ENCODE measurements around the gene GADD45G.

The GADD45G gene, protein sequence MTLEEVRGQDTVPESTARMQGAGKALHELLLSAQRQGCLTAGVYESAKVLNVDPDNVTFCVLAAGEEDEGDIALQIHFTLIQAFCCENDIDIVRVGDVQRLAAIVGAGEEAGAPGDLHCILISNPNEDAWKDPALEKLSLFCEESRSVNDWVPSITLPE

DNA sequence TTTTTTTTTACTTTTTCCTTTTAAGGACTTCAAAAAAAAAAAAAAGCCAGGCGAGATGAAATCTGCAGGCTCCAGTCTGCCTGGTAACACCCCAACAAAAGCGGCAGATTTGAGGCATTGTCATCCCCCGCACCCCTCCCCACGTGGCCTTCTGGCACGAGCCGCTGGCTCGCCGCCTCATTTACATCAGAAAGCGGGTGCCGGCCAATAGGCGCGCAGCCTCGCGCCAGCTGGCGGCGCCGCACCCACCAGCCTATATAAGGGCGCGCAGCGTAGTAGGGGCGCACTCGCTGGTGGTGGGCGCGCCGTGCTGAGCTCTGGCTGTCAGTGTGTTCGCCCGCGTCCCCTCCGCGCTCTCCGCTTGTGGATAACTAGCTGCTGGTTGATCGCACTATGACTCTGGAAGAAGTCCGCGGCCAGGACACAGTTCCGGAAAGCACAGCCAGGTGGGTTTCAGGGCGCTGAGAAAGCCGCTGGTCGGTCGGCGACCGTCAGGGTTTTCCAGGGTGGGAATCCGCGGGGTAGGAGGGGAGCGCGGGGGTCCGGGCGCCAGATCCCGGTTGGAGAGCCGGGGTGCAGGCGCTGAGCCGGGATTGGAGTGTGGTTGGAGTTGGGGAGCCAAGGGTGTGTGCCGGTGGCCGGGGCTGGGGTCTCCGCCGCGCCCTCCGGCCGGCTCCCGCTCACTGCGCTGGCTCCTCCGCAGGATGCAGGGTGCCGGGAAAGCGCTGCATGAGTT is at the start of gene GADD45G:
TSS of gene GADD45G (plus strand) at position 284 of the 736 bp plus-strand sequence. CDS start at position 394, 110 bp downstream.
- peak; percentile 91 for DNase-seq

DNA sequence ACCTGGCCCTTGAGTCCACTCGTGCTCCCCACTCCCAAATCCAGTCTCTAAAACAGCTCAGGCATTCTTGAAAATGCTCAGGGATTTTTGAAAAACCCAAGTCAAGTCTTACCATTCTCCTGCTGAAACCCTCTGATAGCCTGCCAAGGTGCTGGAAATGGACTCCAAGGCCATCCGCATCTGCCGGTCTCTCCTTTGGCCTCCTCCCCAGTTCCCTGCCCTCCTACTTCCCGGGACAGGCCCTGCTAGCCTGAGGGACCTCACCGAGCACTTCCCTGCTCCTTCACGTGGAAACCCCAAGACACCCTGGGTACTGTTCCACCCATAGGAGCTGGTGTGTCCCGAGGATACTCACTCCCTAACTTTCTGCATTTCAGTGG is 49.8 kb upstream of the GADD45G start:
- no peak for DNase-seq

DNA sequence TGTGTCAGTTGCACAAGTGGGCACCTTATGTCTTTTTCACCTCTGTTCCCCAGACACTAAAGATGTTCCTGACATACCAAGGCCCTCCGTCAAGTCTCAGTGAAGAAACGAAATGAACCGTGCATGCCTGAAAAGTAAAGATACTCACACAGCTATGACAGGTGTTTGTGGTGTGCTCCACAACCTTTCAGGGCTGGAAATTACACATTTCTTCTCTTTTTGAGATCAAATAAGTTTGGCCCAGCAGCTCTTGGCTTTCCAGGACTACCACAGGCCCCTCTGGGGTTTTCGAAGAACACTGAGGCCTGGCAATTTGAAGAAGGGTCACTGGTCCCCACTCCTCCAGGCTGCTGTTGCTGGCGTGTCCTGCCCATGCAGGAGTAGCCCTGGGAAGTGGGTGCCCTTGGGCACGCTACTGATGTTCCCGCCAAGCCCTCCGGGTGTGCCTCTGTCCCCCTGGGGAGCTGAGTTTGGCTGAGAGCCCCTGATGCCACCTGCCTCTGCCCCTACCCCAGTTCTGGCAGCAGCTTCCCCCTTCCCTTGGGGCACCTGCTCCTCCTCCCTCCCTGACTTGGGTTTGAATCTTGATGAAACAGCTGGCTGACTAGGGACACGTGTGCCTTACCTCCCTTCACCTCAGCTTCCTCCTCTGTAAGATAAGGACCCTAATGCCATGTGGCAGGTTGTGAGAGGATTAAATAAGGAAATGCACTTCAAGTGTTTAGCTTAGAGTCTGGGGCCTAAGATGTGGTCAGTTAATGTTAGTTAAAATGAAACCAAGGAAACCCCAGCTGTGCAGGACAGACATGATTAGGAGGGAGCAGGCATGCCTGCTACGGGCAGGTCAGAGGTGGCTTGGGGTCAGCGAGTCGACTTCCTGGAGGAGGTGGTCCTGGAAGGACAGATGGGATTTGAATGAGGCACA is 49.1 kb upstream of the GADD45G start:
- DNase-seq = no peak

DNA sequence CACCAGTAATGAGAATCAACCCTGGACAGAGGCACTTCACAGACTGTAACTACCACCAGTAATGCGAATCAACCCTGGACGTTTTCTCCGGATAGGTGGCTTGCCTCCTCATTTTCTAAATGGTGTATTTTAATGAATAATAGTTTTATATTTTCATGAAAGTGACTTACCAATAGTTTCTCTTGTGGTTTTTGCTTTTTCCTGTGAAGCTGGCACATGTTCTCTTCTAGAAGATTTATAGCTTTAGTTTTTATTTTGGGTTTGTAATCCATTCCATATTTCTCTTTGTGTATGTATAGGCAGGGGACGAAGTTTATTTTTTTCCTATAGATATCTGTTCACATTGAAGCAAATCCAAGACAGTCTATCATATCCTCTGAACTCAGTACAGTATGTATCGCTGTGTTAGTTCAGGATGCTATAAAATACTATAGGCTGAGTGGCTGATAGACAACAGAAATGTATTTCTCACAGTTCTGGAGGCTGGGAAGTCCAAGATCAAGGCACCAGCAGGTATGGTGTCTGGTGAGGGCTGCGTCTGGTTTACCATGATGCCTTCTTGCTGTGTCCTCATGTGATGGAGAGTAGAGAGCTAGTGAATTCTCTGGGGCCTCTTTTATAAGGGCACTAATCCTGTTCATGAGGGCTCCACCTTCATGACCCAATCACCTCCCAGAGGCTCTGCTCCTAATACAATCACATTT is 46.5 kb upstream of the GADD45G start:
- no peak for DNase-seq

DNA sequence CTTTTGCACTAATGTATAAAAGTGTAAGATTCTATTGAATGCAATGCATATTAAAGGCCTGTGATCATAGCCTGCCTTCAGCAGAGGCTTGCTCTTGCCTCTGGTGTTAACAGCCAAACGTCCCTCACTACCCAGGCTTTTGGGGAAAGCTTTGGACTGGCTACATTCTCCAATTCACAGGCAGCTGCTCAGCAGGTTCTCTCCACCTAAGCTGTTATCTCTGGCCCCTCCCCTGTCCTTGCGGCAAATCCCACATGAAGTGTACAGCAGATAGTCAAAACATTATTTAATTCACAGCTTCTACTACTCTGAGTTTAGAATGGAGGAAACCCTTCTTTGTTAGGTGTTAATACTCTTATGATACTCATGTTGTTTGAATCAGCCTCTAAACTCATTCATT is 45.9 kb upstream of the GADD45G start:
- DNase-seq = no peak

DNA sequence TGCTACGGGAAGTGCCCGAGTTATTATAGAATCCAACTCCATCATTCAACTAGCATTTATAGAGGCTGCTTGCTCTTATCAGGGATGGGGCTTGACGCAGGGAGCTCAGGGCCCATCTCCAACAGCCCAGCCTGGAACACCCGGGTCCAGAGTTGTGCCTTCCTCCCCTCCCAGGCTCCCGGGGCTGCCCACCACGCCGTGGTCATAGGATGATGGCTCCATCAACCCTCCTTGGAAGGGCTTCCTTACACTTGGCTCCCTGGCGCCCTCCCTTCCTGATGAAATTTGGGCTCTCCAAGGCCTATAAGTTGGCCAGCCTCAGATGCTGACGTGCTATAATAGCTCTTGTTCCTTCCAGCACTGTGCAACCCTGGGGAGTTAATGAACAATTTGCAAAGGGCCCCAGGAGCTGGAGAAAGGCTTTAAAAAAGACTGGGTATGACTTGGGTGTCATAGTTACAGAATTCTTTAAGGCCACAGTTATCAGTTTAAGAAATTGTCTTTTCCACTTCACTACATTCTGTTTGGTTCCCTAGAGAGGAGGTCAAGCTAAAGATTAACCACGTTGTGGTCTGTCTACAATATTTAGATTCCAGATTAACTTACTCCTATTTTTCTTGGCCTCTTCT is 42.5 kb upstream of the GADD45G start:
- no peak for DNase-seq

DNA sequence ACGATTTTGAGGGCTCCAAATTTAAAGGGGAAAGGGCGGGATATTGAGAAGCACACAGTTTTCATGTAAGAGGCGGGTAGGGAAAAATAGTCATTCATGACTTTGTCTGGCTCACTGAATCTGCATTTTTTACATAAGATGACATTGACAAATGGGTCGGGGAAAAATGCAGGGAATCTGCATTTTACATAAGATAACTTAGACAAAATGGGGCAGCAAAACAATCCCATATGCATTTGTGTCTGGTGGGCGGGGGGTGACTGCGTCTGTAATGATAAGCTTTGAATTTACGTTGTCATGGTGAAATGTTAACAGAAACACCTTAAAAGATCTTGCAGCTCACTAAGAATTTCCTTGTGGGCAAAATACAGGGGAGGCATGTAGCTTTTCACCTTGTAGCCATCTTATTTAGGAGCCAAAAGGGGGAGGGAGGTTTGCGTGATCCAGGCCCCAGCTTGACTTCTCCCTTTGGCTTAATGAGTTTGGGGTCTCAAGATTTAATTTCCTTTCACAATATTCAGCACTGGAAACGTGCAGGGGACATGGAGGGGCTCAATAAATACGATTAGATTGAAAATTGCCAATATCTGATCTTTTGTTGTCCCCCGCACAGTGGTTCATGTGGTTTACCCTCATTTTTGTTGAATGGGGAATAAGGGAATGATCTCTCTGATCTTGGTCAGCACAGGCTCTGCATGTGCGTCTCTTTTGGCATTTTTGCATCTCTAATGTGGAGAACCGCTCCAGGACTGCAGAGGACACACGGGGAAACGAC is 41.1 kb upstream of the GADD45G start:
- no peak for DNase-seq

DNA sequence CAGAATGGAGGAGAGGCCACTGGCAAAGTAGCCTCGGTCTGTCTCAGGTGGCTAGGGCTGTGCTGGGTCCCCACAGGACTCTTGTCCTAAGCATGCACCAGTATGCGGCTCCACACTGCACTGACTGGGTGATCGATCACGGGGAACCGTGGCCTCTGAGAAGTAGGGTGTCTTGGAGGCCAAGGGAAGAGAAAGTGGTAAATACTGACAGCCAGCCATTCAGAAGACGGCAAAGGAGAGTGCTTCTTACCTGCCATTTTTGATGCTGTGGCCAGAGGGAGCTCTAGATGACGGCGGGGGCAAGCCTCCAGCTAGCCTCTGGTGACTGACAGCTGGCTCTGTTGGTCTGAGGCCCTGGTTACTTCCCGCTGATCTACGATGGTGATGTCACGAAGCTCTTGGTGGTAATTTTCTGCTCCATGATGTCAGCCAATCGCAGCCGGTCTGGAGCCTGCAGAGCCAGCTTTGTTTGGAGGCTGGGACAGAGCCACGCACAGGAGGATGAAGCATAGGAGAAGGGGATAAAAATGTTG is 40.4 kb upstream of the GADD45G start:
- no peak for DNase-seq

DNA sequence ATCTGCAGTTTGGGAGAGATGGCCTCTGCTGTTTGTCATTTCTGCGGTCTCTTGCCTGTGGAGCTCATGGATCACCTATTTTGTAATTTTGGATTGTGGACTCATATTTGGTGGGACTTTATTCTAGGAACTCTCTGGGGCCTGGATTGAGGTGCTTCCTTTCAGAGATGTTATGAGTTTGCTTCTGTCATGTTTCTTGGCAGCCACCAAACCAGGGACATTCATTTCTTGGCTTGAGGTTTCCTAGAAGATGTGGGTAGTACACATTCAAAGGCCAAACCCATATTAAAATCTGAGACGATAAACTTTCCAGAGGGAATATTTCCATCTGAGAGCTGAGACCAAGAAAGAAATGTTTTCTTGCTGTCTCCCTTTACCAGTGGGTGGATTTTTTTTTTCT is 37.2 kb upstream of the GADD45G start:
- no peak for DNase-seq

DNA sequence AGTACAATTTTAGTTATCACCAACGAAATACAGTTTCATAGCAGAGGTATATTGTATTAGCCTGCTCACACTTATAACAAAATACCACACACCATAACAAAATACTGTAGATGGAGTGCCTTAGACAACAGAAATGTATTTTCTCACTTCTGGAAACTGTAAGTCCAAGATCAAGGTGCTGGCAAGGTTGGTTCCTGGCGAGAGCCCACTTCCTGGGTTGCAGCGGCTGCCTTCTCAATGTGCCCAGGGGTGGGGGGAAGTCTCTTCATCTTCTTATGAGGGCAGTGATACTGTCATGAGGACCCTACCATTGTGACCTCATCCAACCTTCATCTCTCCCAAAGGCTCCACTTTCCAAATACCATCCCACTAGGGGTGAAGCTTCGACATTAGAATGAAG is 30.5 kb upstream of the GADD45G start:
- no peak for DNase-seq

DNA sequence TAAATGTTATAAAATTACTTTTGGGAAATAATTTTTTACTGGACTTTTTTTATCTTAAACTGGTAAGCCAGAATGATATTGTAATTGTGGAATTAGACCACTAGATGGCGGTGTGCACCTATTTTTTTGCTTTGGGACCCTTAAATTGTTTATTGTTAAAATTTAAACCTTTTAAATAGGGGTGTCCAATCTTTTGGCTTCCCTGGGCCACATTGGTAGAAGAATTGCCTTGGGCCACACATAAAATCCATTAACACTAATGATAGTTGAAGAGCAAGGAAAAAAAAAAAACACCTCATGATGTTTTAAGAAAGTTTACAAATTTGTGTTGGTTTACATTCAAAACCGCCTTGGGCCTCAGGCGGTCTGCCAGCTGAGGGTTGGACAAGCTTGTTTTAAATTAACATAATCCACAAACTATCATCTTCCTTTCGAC is 28.4 kb upstream of the GADD45G start:
- no peak for DNase-seq

DNA sequence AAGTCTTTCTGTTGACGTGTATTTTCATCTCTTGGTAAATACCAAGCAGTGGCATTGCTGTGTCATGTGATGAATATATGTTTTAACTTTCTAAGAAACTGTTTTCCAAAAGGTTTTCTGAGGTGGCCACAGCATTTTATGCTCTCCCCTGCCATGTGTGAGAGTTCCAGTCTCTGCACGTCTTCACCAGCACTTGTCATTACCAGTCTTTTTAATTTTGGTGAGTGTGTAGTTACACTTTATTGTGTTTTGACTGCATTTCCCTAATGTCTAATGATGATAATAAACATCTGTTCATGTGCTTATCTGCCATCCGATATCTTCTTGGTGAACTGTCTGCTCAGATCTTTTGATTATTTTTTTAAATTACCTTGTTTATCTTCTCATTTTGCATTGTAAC is 27.4 kb upstream of the GADD45G start:
- DNase-seq = no peak

DNA sequence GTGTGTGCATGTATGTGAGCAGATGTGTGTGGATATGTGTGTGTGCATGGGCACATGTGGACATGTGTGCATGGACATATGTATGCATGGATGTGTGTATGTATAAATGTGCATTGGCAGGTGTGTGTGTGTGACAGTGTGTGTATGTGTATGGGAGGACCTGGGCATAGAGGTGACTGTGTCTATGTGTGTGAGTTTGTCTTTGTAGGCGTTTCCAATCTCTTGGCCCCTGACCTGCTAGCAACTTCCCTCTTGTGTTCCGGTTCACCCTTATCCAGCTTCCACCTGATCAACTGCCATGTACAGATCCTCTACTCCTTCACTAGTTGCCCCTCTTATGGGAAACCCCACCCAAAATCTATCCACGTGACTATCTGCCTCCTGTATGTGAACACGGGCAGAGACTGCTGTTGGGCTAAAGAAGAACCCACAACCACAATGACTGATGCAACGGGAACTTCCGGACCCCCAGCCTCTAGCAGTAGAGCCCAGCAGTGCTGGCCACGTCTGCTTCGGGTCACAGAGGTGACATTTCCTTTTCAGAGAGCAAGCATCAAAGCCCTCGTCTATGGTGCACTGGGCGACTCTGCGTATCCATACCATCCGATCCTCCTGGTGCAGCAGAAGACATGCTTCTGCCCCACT is 24.9 kb upstream of the GADD45G start:
- DNase-seq = peak; percentile 19

DNA sequence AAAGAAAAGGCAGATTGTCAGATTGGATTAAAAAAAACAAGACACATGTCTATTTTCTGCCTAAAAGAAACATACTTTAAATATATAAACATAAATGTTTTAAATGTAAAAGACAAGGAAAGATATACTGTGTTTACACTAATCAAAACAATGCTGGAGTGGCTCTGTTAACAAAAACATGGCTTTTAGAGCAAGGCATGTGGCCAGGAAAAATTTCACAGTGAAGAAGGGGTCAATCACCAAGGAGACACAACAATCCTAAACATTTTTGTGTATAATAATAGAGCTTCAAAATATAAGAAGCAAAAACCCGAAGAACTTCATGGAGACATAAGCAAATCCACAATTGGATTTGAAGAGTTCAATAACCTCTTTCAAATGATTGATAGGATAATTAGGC is 18.5 kb upstream of the GADD45G start:
- DNase-seq = no peak

DNA sequence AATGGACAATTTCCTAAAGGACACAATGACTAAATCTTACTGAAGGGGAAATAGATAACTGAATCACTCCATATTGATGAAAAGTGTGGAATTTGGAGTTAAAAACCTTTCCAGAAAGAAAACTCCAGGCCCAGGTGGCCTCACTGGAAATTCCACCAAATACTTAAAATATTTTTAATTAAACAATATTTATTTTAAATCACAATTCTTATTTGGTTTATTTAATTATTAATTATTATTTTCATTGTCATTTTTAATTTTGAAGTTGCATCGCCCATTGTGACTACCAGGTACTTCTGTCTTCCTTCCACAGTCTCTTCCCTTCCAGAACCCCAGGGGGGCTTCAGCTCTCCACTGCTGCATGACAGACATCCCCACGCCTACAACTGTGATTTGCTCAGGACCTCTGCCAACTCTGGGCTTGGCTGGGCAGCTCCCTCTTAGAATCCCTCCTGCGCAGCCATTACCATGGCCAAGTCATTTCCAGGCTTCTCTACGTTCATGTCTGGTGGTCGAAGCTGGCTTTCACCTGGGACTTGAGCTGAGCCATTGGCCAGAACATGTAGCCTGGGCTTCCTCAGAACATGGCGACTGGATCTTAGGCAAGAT is 16.4 kb upstream of the GADD45G start:
- DNase-seq = no peak

DNA sequence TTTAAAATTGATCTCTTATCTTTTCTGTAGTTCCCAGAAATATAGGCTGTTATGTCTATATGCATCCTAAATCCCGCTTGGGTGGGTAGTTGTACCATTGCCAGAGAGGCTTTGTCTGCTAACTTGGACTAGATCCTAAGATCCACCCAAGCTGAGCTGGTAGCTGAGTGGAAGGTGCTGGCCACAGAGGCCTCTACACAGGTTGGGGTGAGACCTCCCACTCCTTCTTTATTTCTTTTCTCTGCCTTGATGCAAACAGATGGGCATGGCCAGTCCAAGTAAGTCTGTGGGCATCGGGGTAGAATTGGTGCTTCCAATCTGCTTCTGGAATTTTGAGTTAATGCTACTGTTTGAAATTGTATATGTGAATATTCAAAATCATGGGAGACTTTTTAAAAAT is 14.4 kb upstream of the GADD45G start:
- DNase-seq = no peak

DNA sequence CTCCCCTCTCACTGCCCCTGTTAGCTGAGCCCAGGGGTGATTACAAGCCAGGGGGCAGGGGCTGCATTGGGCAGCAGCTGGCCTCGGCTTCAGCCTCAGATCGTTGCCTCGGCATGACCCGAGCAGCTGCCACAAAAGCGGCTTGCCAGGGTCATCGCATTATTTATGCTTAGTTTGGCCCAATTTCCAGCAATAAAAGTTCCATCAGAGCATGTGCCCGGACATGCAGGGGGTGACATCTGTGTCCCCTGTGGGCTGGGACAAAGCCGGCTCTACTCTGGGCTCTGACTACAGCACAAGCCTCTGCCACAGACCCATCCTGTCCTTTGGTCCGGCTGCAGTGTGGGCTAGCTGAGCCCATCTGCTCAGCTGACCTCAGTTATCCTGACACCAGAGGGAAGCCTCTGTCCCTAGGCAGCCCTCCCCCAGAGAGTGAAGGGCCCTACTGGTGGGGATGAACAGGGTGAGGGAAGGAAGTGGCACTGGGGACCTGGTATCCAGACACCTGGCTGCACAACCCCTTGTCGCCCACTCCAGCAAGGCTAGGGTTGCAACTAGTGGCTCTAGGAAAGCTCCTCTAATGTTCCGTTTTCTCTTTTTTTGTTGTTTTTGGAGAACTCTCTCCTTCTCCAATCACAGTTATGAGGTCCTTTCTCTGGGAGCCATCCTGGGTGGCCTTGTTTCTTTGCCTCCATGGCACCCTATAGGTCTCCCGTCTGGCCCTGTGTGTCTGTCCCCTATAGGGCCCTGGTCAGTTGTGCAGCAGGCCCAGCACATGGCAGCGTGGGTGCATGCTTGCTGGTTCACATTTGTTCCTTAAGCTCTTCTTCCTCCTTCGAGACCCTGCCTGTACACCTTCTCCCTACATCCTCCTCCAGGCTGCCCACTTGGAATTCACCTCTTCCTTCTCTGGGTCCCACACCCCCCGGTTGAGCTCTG is 13.3 kb upstream of the GADD45G start:
- DNase-seq = no peak

DNA sequence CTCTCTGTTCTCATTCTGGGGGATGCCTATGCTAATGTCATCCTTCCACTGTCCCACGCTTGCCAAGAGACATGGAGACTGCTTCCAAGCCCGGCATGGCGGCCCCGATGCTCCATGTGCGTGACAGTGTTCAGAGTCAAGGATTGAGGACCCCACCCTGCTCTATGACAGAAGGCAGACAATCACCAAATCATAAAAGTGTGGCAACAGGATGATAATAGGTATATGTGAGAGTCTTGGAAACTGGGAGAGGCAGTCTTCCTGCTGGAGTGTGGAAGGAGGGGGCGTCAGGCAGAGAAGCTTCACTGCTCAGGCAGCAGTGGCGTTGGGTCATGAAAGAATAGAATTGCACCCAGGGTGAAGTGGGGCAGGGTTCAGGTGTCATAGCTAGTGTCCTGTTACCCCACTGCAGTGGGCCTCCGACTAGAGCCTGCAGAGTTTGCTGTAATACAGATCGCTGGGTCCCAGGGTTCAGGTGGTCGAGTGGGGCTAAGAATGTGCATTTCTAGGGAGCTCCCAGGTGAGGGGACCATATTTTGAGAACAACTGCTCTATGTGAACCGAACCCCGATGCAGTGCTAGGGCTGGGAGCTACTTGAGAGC is 12.5 kb upstream of the GADD45G start:
- no peak for DNase-seq

Measured in stimulated activated CD4-positive, alpha-beta T cell treated with anti-CD3 and anti-CD28 coated beads, Interleukin-15, amount 100 ng/mL, for 24 hours (primary cell).